Panc1 (cell line): ENCODE measurements around the gene ERF. TPM values are rescaled to one million over a fixed set of nuclear protein-coding genes. Genes with fewer than 3 reads are reported as not detected.
A peak's percentile ranks its signal among the peaks of the same experiment; 100 is the strongest.

Experiments
- ATAC-seq: fragments of 200-7000 bp; cut with Tn5 transposase; 2 replicates; pipeline ENCODE4 v1.9.1; 2020; ENCODE audit warnings: mild to moderate bottlenecking, moderate library complexity
- BruUV-seq: library from RNA; stranded (reverse); fragments of 400-500 nt; replicated peaks from 2 replicates; lab custom pipeline; 2021; lab: Mats Ljungman, UMichigan
- CTCF ChIA-PET: fragments of 300-600 bp; sonication (Branson Sonifier 250); formaldehyde crosslinking; loops from one replicate; lab custom pipeline; 2022; ENCODE audit warnings: antibody characterized with exemption; lab: Charles Lee
- POLR2A ChIA-PET: fragments of 300-600 bp; sonication (Branson Sonifier 250); formaldehyde crosslinking; loops from one replicate; lab custom pipeline; 2022; ENCODE audit warnings: antibody characterized with exemption; lab: Charles Lee
- DNase-seq: peaks from one replicate; pipeline ENCODE4 v3.0.0-alpha.2; 2010; ENCODE audit warnings: low read depth, low spot score
- H3K27ac ChIP-seq: 2 replicates; pipeline ENCODE4 v1.5.1; 2011; ENCODE audit warnings: mild to moderate bottlenecking, low read length, inconsistent platforms
- H3K27me3 ChIP-seq: fragments of 200-500 bp; sonication (Bioruptor generic); 2 replicates; pipeline ENCODE4 v1.6.0; 2014; ENCODE audit warnings: low read length, inconsistent platforms; ENCODE audit not compliant: control insufficient read depth, insufficient read depth
- H3K36me3 ChIP-seq: fragments of 200-500 bp; sonication (Bioruptor generic); 2 replicates; pipeline ENCODE4 v1.5.1; 2014; ENCODE audit warnings: inconsistent platforms, mild to moderate bottlenecking, low read length, moderate library complexity; ENCODE audit not compliant: control insufficient read depth, insufficient read depth
- H3K4me1 ChIP-seq: 2 replicates; pipeline ENCODE4 v1.5.1; 2011; ENCODE audit warnings: inconsistent platforms, mild to moderate bottlenecking, low read length, moderate library complexity; ENCODE audit not compliant: control insufficient read depth, insufficient read depth
- H3K4me3 ChIP-seq, 2 experiments: 2 replicates each; pipeline ENCODE4 v1.5.1; 2011 to 2012; ENCODE audit warnings: low read depth in 2 of 2, low read length in 2 of 2, mild to moderate bottlenecking in 2 of 2, inconsistent platforms in 1 of 2, moderate library complexity in 1 of 2
- H3K9me3 ChIP-seq: fragments of 200-500 bp; sonication (Bioruptor generic); 2 replicates; pipeline ENCODE4 v1.5.1; 2014; ENCODE audit warnings: low read depth, mild to moderate bottlenecking, inconsistent platforms, low read length, moderate library complexity; ENCODE audit not compliant: control insufficient read depth, insufficient read depth
- POLR2AphosphoS5 ChIP-seq: IDR thresholded peaks from 2 replicates; pipeline ENCODE4 v1.6.1; 2012; ENCODE audit warnings: mild to moderate bottlenecking, low read depth, low read length, moderate library complexity
- SIN3A ChIP-seq: IDR thresholded peaks from 2 replicates; pipeline ENCODE4 v1.6.1; 2012; ENCODE audit warnings: low read depth, mild to moderate bottlenecking, low read length, moderate library complexity, borderline replicate concordance; ENCODE audit not compliant: insufficient read depth
- TCF7L2 ChIP-seq: IDR thresholded peaks from 2 replicates; pipeline ENCODE4 v1.6.1; 2011; ENCODE audit warnings: mild to moderate bottlenecking, low read depth, low read length, inconsistent platforms
- in situ Hi-C: cut with HindIII; loops from 2 replicates; pipeline ENCODE4 v1.10.0; 2016; ENCODE audit warnings: low sequenced_read_pairs, low pct_unique_long_range_greater_than_20kb
- intact Hi-C: fragments of 100-400 bp; cut with micrococcal nuclease; formaldehyde crosslinking; loops from one replicate; pipeline ENCODE4 v1.10.0; 2022; ENCODE audit not compliant: unreplicated experiment
- total RNA-seq: library from RNA; stranded (reverse); gene quantifications from one replicate; pipeline ENCODE4 v1.2.1, GENCODE V29; 2021; ENCODE audit not compliant: unreplicated experiment
- TF ChIP-seq, protein P1 (sequence below): fragments of 450-650 bp; IDR thresholded peaks from 2 replicates; pipeline ENCODE4 v1.5.1; 2017; ENCODE audit warnings: mild to moderate bottlenecking
- TF ChIP-seq, protein P2 (sequence below), 2 experiments: IDR thresholded peaks; 2 replicates each; pipeline ENCODE4 v1.6.1; 2011 to 2012; ENCODE audit warnings: low read depth in 2 of 2, control low read depth in 1 of 2, low read length in 1 of 2, mild to moderate bottlenecking in 1 of 2, moderate library complexity in 1 of 2; ENCODE audit not compliant: insufficient read depth in 1 of 2

Gene ERF
- total RNA-seq, 1 experiment from 2014 or later, result 85.7 TPM

DNA sequence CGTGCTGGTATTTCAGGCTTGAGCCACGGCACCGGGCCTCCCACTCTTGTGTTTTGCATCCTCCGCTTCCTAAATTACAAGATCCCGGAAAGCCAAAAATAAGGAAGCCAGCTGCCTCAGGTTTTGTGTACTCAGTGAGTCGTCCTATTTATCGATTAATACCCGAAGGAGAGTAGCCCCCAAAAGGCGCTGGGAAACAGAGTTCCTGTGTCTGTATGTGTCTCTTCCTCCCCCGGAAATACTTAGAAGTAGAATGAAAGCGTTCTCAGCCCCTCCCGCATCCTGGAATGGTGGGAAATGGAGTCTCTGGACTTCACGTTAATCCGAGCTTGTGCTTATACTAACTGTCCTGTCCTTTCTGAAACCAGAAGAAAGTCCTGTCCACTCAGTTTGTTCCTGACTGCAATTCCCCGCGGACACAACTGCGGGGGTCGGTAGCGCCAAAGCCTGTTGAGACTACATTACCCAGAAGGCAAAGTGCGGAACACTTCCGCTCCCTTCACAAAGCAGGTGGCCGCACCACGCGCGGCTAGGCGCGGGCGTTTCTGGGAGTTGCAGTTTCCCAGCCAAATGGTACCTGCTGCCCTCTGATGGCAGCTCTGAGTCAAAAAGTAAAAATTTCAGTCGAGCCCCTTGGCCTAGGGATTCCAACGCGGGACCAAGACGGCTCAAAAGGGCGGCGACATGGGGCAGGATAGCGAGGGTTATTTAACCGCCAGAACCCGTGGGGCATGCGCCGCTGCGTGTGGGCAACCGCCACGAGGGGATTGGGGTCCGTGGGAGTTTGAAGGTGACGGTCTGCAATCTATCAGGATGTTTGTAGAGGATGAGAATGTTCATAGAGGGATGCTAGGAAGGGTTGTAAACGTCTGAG, 10.3 kb downstream of the ERF start:
- Histone ChIP-seq H3K36me3 (peaks cover 5% of the 10 kb centered on the region; the same call in 1 of the 2 replicates), H3K4me3 (peak overlapping the region; percentile 73 to 80), H3K4me1 (peaks cover 27% of the 10 kb centered on the region), H3K27ac (peak overlapping the region; percentile 92), H3K27me3 (no peaks in the 10 kb centered on the region), H3K9me3 (no peaks in the 10 kb centered on the region)
- BruUV-seq, result no TSS peak
- DNase-seq, result peak; percentile 86
- ChIA-PET POLR2A (no interaction called here), CTCF (interaction anchor here (0.5 to 4.5 kb wide), 3 partner anchors 17 to 81 kb away, joined by 3 to 38 read pairs (median 4); no protein-coding TSS in a partner anchor)
- in situ Hi-C loops, result no loop called here
- intact Hi-C loops, result loop anchor here (5.0 kb wide), 1 partner anchor 38 kb away; no protein-coding TSS in a partner anchor
- TF ChIP-seq SIN3A (no peak), TCF7L2 (peak; percentile 69)
- TF ChIP-seq, protein P1, sequence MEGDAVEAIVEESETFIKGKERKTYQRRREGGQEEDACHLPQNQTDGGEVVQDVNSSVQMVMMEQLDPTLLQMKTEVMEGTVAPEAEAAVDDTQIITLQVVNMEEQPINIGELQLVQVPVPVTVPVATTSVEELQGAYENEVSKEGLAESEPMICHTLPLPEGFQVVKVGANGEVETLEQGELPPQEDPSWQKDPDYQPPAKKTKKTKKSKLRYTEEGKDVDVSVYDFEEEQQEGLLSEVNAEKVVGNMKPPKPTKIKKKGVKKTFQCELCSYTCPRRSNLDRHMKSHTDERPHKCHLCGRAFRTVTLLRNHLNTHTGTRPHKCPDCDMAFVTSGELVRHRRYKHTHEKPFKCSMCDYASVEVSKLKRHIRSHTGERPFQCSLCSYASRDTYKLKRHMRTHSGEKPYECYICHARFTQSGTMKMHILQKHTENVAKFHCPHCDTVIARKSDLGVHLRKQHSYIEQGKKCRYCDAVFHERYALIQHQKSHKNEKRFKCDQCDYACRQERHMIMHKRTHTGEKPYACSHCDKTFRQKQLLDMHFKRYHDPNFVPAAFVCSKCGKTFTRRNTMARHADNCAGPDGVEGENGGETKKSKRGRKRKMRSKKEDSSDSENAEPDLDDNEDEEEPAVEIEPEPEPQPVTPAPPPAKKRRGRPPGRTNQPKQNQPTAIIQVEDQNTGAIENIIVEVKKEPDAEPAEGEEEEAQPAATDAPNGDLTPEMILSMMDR, result peak; percentile 79
- peak; percentile 61 for ATAC-seq

DNA sequence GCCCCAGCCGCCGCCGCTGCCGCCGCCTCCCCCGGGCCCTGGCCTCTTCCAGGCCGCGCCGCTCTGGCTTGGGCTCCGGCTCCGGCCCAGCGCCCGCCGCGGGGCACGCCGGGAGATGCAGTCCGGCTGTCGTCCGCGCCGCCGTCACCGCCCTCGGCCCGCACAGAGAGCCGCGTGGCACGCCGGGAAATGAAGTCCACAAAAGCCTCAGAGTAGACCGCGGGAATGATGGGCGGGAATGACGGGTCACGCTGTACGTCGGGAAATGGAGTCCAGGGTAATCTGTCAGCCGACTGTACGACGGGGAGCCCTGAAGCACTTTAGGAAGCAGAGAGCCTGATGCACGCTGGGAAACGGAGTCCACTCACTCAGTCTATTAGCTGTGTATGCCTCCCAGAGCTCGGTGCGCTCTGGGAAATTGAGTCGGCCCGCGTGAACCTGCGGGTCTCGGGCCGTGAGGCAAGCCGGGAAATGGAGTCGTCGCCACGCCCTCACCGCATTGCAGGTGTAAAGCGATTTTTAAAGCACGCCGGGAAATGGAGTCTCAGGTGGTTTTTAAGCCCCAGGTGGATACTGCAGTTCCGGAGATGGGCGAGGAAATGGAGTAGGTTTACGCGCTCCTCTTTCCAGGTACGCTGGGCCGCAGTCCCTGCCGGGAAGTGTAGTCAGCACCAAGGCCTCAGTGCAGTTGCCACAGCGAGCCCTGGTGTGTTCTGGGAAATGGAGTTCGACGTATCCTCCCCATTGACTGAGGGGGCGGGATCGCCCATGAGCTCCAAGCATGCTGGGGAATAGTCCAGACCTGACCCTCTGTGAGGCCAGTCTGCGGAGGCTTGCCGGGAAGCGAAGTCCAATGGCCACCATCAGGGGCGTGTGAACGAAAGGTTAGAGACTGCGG, 12.2 kb downstream of the ERF start, which contains the start of gene GSK3A:
Gene GSK3A, minus strand, starts transcription at position 91 of the 898 bp plus-strand sequence. CDS start 137 bp downstream, outside the sequence.
- no peaks in the 10 kb centered on the region for H3K9me3 ChIP-seq
- DNase-seq, result peak; percentile 92
- no TSS peak for BruUV-seq
- peak within 1 kb of the TSS; percentile 94 for H3K27ac ChIP-seq
- TF ChIP-seq POLR2AphosphoS5 (peak; percentile 83), TCF7L2 (peak; percentile 64), SIN3A (peak; percentile 57; the same call in 1 of the 2 replicates)
- TF ChIP-seq, protein P2, sequence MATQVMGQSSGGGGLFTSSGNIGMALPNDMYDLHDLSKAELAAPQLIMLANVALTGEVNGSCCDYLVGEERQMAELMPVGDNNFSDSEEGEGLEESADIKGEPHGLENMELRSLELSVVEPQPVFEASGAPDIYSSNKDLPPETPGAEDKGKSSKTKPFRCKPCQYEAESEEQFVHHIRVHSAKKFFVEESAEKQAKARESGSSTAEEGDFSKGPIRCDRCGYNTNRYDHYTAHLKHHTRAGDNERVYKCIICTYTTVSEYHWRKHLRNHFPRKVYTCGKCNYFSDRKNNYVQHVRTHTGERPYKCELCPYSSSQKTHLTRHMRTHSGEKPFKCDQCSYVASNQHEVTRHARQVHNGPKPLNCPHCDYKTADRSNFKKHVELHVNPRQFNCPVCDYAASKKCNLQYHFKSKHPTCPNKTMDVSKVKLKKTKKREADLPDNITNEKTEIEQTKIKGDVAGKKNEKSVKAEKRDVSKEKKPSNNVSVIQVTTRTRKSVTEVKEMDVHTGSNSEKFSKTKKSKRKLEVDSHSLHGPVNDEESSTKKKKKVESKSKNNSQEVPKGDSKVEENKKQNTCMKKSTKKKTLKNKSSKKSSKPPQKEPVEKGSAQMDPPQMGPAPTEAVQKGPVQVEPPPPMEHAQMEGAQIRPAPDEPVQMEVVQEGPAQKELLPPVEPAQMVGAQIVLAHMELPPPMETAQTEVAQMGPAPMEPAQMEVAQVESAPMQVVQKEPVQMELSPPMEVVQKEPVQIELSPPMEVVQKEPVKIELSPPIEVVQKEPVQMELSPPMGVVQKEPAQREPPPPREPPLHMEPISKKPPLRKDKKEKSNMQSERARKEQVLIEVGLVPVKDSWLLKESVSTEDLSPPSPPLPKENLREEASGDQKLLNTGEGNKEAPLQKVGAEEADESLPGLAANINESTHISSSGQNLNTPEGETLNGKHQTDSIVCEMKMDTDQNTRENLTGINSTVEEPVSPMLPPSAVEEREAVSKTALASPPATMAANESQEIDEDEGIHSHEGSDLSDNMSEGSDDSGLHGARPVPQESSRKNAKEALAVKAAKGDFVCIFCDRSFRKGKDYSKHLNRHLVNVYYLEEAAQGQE (IDR thresholded peaks at IDR 0.05; ENCODE audit: insufficient read depth in 1 of 2, low read depth in 2 of 2, low read length in 1 of 2), result no peak
- TF ChIP-seq, protein P1, result no peak
- intact Hi-C loops, result no loop called here
- no peaks in the 10 kb centered on the region for H3K27me3 ChIP-seq
- ATAC-seq, result peak; percentile 85
- ChIA-PET CTCF (no interaction called here), POLR2A (interaction anchor here (0.6 kb wide), 1 partner anchor 26 kb away, joined by 3 read pairs; no protein-coding TSS in a partner anchor)
- in situ Hi-C loops, result no loop called here
- peak within 1 kb of the TSS; percentile 73 to 93 for H3K4me3 ChIP-seq
- H3K4me1 ChIP-seq, result peaks cover 21% of the 10 kb centered on the region
- H3K36me3 ChIP-seq, result peaks cover 5% of the 10 kb centered on the region; the same call in 1 of the 2 replicates
